ENCODE results near the gene NDOR1.

NDOR1 gene

DNA sequence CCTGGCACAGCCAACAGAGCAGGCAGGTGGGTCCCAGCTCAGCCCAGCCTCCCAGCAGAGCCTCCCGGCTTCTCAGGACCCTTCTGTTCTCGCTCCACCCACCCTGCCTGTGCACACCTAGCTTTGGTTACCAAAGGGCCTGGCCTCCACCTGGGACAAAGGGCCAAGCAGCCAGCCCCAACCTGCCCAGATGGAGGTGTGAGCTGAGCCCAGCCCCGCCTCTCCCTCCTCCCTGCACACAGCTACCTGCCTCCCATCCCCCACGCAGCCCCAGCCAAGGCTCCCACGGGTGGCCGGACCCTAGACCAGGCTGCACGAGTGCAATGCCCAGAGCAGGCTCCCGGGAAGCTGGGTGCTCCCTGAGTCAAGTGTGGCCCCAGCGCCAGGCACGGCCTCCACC lies 10.6 kb upstream of the NDOR1 start:
- Histone ChIP-seq H3K27me3 (ENCODE audit: insufficient read depth, poor library complexity, severe bottlenecking) (no peaks in the 10 kb centered on the region), H3K27ac (replicated peaks) (no peak overlapping the region), H3K4me3 (replicated peaks; ENCODE audit: insufficient read depth, low read length) (no peak overlapping the region)
- DNase-seq (ENCODE audit: low read depth in 1 of 2, low spot score in 1 of 2): no peak
- TF ChIP-seq, protein P1, sequence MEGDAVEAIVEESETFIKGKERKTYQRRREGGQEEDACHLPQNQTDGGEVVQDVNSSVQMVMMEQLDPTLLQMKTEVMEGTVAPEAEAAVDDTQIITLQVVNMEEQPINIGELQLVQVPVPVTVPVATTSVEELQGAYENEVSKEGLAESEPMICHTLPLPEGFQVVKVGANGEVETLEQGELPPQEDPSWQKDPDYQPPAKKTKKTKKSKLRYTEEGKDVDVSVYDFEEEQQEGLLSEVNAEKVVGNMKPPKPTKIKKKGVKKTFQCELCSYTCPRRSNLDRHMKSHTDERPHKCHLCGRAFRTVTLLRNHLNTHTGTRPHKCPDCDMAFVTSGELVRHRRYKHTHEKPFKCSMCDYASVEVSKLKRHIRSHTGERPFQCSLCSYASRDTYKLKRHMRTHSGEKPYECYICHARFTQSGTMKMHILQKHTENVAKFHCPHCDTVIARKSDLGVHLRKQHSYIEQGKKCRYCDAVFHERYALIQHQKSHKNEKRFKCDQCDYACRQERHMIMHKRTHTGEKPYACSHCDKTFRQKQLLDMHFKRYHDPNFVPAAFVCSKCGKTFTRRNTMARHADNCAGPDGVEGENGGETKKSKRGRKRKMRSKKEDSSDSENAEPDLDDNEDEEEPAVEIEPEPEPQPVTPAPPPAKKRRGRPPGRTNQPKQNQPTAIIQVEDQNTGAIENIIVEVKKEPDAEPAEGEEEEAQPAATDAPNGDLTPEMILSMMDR (IDR thresholded peaks at IDR 0.05; ENCODE audit: insufficient read depth, low read length): no peak
- TF ChIP-seq GABPA (IDR thresholded peaks at IDR 0.05; ENCODE audit: low read depth) (no peak), SPI1 (IDR thresholded peaks at IDR 0.05; ENCODE audit: borderline replicate concordance, low read depth) (no peak), POLR2AphosphoS5 (IDR thresholded peaks at IDR 0.05; ENCODE audit: low read depth) (no peak)
- TF ChIP-seq, protein P2, sequence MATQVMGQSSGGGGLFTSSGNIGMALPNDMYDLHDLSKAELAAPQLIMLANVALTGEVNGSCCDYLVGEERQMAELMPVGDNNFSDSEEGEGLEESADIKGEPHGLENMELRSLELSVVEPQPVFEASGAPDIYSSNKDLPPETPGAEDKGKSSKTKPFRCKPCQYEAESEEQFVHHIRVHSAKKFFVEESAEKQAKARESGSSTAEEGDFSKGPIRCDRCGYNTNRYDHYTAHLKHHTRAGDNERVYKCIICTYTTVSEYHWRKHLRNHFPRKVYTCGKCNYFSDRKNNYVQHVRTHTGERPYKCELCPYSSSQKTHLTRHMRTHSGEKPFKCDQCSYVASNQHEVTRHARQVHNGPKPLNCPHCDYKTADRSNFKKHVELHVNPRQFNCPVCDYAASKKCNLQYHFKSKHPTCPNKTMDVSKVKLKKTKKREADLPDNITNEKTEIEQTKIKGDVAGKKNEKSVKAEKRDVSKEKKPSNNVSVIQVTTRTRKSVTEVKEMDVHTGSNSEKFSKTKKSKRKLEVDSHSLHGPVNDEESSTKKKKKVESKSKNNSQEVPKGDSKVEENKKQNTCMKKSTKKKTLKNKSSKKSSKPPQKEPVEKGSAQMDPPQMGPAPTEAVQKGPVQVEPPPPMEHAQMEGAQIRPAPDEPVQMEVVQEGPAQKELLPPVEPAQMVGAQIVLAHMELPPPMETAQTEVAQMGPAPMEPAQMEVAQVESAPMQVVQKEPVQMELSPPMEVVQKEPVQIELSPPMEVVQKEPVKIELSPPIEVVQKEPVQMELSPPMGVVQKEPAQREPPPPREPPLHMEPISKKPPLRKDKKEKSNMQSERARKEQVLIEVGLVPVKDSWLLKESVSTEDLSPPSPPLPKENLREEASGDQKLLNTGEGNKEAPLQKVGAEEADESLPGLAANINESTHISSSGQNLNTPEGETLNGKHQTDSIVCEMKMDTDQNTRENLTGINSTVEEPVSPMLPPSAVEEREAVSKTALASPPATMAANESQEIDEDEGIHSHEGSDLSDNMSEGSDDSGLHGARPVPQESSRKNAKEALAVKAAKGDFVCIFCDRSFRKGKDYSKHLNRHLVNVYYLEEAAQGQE (IDR thresholded peaks at IDR 0.05; ENCODE audit: insufficient replicate concordance, low read depth): no peak

DNA sequence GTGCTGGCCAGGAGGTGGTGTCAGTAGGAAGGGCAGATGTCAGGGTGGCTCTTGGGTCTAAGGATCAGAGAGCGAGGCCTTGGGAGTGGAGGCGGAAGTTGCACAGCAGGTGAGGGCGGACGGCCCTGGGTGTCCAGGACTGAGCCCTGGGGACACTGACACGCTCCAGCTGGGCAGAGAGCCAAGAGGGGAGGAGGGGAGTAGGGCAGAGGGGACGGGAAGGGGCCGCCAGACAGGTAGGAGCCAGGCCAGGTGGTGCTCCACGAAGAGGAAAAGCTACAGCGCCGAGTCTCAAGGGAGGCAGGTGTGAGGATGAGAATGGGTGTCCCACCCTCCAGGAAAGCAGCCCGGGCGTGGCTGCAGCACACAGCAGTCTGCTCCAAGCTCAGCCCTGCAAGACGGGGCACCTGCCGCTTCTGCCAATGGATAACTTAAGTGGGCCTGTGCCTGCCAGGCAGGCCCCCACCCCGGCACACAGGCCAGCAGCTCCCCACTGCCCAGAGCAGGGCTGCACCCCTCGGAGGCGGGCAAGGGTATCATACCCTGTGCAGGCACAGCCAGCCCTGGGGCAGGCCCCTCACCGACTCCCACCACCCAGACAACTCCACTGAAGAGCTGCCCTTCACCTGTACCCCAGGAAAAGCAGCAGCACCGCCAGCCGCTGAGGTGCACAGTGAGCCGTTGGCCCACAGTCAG lies 9.8 kb upstream of the NDOR1 start:
- Histone ChIP-seq H3K4me3 (replicated peaks; ENCODE audit: insufficient read depth, low read length) (no peak overlapping the region), H3K27me3 (ENCODE audit: insufficient read depth, poor library complexity, severe bottlenecking) (no peaks in the 10 kb centered on the region), H3K27ac (replicated peaks) (no peak overlapping the region)
- no peak for DNase-seq (ENCODE audit: low read depth in 1 of 2, low spot score in 1 of 2)
- no peak for TF ChIP-seq GABPA (IDR thresholded peaks at IDR 0.05; ENCODE audit: low read depth)
- no peak for TF ChIP-seq POLR2AphosphoS5 (IDR thresholded peaks at IDR 0.05; ENCODE audit: low read depth)
- TF ChIP-seq, protein P1 (IDR thresholded peaks at IDR 0.05; ENCODE audit: insufficient read depth, low read length): no peak

DNA sequence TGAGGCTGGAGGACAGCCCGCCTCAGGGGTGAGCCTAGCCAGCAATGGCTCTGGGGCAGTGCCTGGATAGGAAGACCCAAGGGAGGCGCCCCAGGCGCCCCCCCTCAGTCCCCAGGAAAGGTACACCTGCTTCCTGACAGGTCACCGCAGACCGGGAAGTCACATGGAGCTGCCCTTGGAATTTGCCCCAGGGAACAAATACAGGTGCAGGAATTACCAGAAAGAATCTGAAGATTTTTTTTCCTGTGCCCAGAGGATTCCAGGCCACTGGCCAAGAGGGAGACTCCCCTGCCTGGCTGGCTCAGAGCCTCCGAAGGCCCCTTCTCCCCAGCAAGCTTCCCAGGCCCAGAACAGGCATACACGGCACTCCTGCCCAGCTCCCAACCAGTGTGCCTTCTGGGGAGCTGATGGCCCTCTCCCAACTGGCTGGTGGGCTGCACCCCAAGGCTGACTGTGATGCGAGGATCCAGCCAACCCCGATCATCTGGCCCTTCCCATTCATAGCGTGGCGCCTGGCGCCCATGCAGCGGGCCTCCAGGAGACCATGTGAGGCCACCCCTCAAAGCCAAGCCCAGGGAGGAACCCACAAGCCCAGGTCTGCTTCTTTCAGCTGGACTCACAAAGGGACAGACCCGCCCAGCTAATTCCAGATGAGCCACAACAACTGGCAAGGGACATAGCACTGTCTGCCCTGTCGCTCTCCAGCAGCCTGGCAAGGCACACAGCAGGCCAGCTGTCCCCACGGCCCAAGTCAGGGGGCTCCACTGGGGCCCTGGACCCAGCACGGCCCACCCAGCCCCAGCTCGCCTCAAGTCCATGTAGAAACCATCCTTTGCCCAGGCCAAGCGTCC lies 7.2 kb upstream of the NDOR1 start:
- no peak for TF ChIP-seq SPI1 (IDR thresholded peaks at IDR 0.05; ENCODE audit: borderline replicate concordance, low read depth)
- TF ChIP-seq, protein P1 (IDR thresholded peaks at IDR 0.05; ENCODE audit: insufficient read depth, low read length): no peak
- TF ChIP-seq, protein P2 (IDR thresholded peaks at IDR 0.05; ENCODE audit: insufficient replicate concordance, low read depth): no peak
- TF ChIP-seq GABPA (IDR thresholded peaks at IDR 0.05; ENCODE audit: low read depth): no peak
- Histone ChIP-seq H3K27me3 (ENCODE audit: insufficient read depth, poor library complexity, severe bottlenecking) (no peaks in the 10 kb centered on the region), H3K27ac (replicated peaks) (no peak overlapping the region), H3K4me3 (replicated peaks; ENCODE audit: insufficient read depth, low read length) (no peak overlapping the region)
- no peak for DNase-seq (ENCODE audit: low read depth in 1 of 2, low spot score in 1 of 2)

All from HL-60 (cell line).